Activated T-cell treated with anti-CD3 and anti-CD28 coated beads, Interleukin-2, amount 50 U/mL, for 24 hours (primary cell): ENCODE measurements around the gene EP300.
A peak's percentile ranks its signal among the peaks of the same experiment; 100 is the strongest.

ENCODE experiments used
- DNase-seq: peaks from one replicate; pipeline ENCODE4 v3.0.0-alpha.2; 2020
- H3K27ac Mint-ChIP-seq: 2 replicates; pipeline ENCODE4 v1.8.0; 2020; ENCODE audit warnings: mild to moderate bottlenecking, mixed read lengths
- H3K27me3 Mint-ChIP-seq: 2 replicates; pipeline ENCODE4 v1.8.0; 2020; ENCODE audit warnings: mixed read lengths
- H3K36me3 Mint-ChIP-seq: 2 replicates; pipeline ENCODE4 v1.8.0; 2020; ENCODE audit warnings: low read depth, mixed read lengths
- H3K4me1 Mint-ChIP-seq: 2 replicates; pipeline ENCODE4 v1.8.0; 2020; ENCODE audit warnings: low read depth, mixed read lengths
- H3K4me3 Mint-ChIP-seq: 2 replicates; pipeline ENCODE4 v1.8.0; 2020; ENCODE audit warnings: mild to moderate bottlenecking, moderate library complexity, mixed read lengths
- H3K9me3 Mint-ChIP-seq: 2 replicates; pipeline ENCODE4 v1.8.0; 2020; ENCODE audit warnings: mixed read lengths

Gene EP300

DNA sequence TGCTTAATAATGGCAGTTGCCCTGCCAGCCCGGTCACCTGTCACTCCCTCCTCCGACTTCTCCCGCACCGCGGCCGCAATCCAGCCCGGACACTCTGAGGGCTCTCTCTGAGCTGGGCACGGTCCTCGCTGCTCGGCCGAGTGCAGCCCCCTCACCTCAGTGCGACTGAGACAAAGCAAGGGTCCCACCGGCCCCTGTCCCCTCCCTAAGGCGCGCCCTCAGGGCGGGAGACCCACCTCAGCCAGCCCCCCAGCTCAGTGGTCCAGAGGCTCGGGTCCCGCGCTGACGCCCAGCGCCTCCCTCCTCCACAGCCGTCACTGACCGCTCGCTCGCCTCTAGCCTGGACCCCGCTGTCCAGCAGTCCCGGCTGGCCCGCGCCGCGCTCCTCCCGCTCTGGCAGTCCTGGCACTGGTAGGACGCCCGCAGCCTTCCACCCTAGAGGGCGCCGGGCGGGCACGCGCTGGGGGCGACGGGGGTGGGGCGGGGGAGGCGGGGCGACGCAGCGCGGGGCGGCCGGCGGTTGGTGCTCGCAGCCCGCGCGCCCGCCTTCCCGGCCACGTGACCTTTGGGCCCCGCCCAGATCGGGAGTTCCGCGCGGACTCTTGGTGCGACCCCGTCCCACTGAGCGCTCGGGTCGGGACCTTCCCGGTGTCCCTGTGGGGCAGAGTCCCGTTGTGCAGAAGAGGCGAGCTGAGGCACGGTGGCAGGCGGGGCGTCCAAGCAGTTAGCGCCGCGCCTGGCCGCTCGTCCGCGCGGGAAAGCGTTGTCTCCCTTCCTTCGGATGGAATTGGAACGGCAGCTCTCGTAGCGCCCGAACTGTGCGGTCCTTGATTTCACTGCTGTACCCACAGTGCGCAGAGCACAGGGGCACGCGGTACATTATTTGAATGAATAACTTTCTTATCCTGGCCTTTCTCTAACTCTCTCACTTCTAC lies 104.9 kb downstream of the EP300 start:
- DNase-seq = peak; percentile 91
- Mint-ChIP-seq H3K4me1 (peaks cover 17% of the 10 kb centered on the region), H3K27me3 (no peaks in the 10 kb centered on the region), H3K4me3 (peak overlapping the region; percentile 86), H3K36me3 (no peaks in the 10 kb centered on the region), H3K27ac (peak overlapping the region; percentile 63), H3K9me3 (no peaks in the 10 kb centered on the region)

GRCh38 chr22:41198027-41198580 lies 105.7 kb downstream of the EP300 start:
- H3K27ac Mint-ChIP-seq = peak overlapping the region; percentile 63
- no peaks in the 10 kb centered on the region for H3K36me3 Mint-ChIP-seq
- peak; percentile 67 for DNase-seq
- H3K27me3 Mint-ChIP-seq = peaks cover under 1% of the 10 kb centered on the region
- no peaks in the 10 kb centered on the region for H3K9me3 Mint-ChIP-seq
- peaks cover 17% of the 10 kb centered on the region for H3K4me1 Mint-ChIP-seq
- H3K4me3 Mint-ChIP-seq = peak overlapping the region; percentile 86

- Mint-ChIP-seq H3K4me1 (peaks cover 31% of the 10 kb centered on the region), H3K4me3 (no peak overlapping the region), H3K27ac (no peak overlapping the region), H3K9me3 (no peaks in the 10 kb centered on the region), H3K27me3 (peaks cover 4% of the 10 kb centered on the region), H3K36me3 (peaks cover 8% of the 10 kb centered on the region)
- no peak for DNase-seq
Measured at GRCh38 chr22:41201141-41201540, 108.7 kb downstream of the EP300 start.

- H3K27me3 Mint-ChIP-seq = peaks cover 4% of the 10 kb centered on the region
- peaks cover 31% of the 10 kb centered on the region for H3K4me1 Mint-ChIP-seq
- H3K4me3 Mint-ChIP-seq = no peak overlapping the region
- no peak for DNase-seq
- peaks cover 23% of the 10 kb centered on the region for H3K36me3 Mint-ChIP-seq
- no peak overlapping the region for H3K27ac Mint-ChIP-seq
- no peaks in the 10 kb centered on the region for H3K9me3 Mint-ChIP-seq
Measured at GRCh38 chr22:41203118-41203517, 110.7 kb downstream of the EP300 start.

GRCh38 chr22:41204066-41204465 lies 111.7 kb downstream of the EP300 start:
- peaks cover 30% of the 10 kb centered on the region for H3K4me1 Mint-ChIP-seq
- peaks cover 32% of the 10 kb centered on the region for H3K36me3 Mint-ChIP-seq
- DNase-seq = no peak
- H3K9me3 Mint-ChIP-seq = no peaks in the 10 kb centered on the region
- H3K4me3 Mint-ChIP-seq = no peak overlapping the region
- H3K27me3 Mint-ChIP-seq = peaks cover 4% of the 10 kb centered on the region
- H3K27ac Mint-ChIP-seq = no peak overlapping the region

GRCh38 chr22:41204992-41205900 lies 112.9 kb downstream of the EP300 start, which contains the start of gene L3MBTL2:
L3MBTL2 (plus strand) TSS chr22:41205312; CDS start chr22:41205363, 51 bp downstream.
- peak within 1 kb of the TSS; percentile 97 for H3K4me3 Mint-ChIP-seq
- peaks cover 43% of the 10 kb centered on the region for H3K36me3 Mint-ChIP-seq
- peak; percentile 98 for DNase-seq
- H3K4me1 Mint-ChIP-seq = peaks cover 30% of the 10 kb centered on the region
- peak within 1 kb of the TSS; percentile 98 for H3K27ac Mint-ChIP-seq
- no peaks in the 10 kb centered on the region for H3K9me3 Mint-ChIP-seq
- H3K27me3 Mint-ChIP-seq = peaks cover 4% of the 10 kb centered on the region

DNA sequence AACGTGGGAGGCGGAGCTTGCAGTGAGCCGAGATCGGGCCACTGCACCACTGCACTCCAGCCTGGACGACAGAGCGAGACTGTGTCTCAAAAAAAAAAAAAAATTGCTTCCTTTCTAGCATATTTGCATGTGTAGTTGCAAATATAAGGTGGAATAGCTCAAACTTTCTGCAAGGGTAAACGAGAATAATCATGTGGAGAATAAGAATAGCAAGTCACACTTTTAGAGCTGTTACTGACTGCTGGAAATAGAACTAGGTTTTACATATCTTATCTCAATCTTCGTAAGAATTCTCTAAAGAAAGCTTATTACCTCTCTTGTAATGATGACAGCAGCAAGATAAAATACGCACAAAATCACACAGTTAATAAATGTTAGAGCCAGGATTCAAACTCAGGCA lies 114.3 kb downstream of the EP300 start:
- Mint-ChIP-seq H3K4me3 (peak overlapping the region; percentile 67), H3K36me3 (peaks cover 55% of the 10 kb centered on the region), H3K9me3 (no peaks in the 10 kb centered on the region), H3K27ac (peak overlapping the region; percentile 78), H3K27me3 (peaks cover 4% of the 10 kb centered on the region), H3K4me1 (peaks cover 30% of the 10 kb centered on the region)
- DNase-seq = no peak

DNA sequence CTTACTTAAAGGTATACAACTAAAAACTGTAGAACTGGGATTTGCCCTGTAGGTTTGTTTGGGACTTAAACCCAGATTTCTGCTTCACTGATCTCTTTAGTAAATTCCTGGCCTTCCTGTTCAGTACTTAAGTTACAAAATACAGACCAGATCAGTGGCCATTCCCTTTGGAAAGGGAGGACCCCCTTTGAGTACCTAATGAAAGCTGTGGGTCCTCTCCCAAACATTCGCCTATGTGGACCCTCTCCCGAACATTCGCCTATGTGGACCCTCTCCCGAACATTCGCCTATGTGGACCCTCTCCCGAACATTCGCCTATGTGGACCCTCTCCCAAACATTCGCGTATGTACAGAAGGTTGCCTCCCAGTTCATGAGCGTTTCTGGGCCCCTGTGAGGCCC lies 123.0 kb downstream of the EP300 start:
- no peak overlapping the region for H3K4me3 Mint-ChIP-seq
- no peaks in the 10 kb centered on the region for H3K27me3 Mint-ChIP-seq
- no peak for DNase-seq
- peaks cover 27% of the 10 kb centered on the region for H3K4me1 Mint-ChIP-seq
- H3K27ac Mint-ChIP-seq = no peak overlapping the region
- no peaks in the 10 kb centered on the region for H3K9me3 Mint-ChIP-seq
- peaks cover 92% of the 10 kb centered on the region for H3K36me3 Mint-ChIP-seq

DNA sequence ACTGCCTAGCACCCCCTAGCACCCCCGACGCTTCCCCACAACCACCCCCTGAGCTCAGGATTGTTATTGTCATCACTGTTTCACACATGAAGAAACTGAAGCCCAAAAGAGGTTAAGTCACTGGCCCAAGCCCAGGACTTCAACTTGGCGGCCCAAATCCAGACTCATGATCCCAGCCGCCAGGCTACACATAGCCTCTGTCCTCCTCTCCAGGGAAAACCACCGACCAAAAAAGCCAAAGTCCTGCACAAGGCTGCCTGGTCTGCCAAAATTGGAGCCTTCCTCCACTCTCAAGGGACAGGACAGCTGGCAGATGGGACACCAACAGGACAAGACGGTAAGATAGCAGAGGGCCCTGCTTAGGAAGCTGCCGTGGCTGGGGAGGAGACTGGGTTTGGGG lies 123.5 kb downstream of the EP300 start:
- Mint-ChIP-seq H3K27ac (peak overlapping the region; percentile 44), H3K9me3 (no peaks in the 10 kb centered on the region), H3K27me3 (no peaks in the 10 kb centered on the region), H3K36me3 (peaks cover 92% of the 10 kb centered on the region), H3K4me3 (no peak overlapping the region), H3K4me1 (peaks cover 27% of the 10 kb centered on the region)
- no peak for DNase-seq

- Mint-ChIP-seq H3K36me3 (peaks cover 97% of the 10 kb centered on the region), H3K27me3 (no peaks in the 10 kb centered on the region), H3K4me3 (no peak overlapping the region), H3K9me3 (no peaks in the 10 kb centered on the region), H3K27ac (peak overlapping the region; percentile 74), H3K4me1 (peaks cover 27% of the 10 kb centered on the region)
- no peak for DNase-seq
Measured at GRCh38 chr22:41216984-41217383, 124.6 kb downstream of the EP300 start.

DNA sequence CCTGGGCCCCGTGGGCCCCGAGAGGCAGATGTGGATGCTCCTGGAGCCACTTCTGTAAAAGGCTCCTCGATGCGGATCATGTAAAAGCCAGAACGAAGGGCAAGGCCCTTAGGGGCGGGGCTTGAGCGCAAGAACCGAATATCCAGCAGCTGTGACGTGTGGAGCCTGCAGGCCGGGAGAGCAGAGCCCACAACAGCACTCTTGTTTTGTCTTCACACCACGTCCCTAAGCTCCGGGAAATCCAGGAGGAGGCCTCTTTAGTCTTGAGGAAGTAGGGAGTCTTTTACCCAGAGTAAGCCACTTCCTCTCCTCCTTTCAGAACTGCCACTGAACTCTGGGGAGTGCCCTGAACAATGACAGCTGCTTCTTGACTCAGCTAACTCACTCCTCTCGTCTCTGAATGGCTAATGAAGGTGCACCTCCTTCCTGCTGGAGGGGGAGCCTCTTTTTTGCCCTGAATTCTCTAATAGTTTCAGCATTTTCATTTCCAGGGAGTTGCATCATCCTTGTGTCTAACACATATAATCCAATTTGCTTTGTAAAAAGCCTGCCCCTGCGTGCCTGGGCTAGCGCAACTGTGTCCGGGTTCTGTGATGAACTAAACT lies 125.3 kb downstream of the EP300 start:
- peaks cover 27% of the 10 kb centered on the region for H3K4me1 Mint-ChIP-seq
- peak overlapping the region; percentile 74 for H3K27ac Mint-ChIP-seq
- no peaks in the 10 kb centered on the region for H3K27me3 Mint-ChIP-seq
- H3K9me3 Mint-ChIP-seq = no peaks in the 10 kb centered on the region
- peaks cover 97% of the 10 kb centered on the region for H3K36me3 Mint-ChIP-seq
- no peak overlapping the region for H3K4me3 Mint-ChIP-seq
- DNase-seq = peak; percentile 55

GRCh38 chr22:41222846-41223507 lies 130.6 kb downstream of the EP300 start:
- Mint-ChIP-seq H3K27me3 (no peaks in the 10 kb centered on the region), H3K9me3 (no peaks in the 10 kb centered on the region), H3K36me3 (peaks cover 98% of the 10 kb centered on the region), H3K27ac (peak overlapping the region; percentile 24), H3K4me1 (peaks cover 2% of the 10 kb centered on the region), H3K4me3 (no peak overlapping the region)
- no peak for DNase-seq

- Mint-ChIP-seq H3K27ac (no peak overlapping the region), H3K4me1 (peaks cover 2% of the 10 kb centered on the region), H3K4me3 (no peak overlapping the region), H3K9me3 (no peaks in the 10 kb centered on the region), H3K36me3 (peaks cover 99% of the 10 kb centered on the region), H3K27me3 (no peaks in the 10 kb centered on the region)
- no peak for DNase-seq
Measured at GRCh38 chr22:41223535-41223934, 131.1 kb downstream of the EP300 start.
